Sigmoid colon (tissue), 7 donors: ENCODE measurements around the gene SCAF1. TPM values are rescaled to one million over a fixed set of nuclear protein-coding genes. Genes with fewer than 3 reads are reported as not detected.

ENCODE experiments used
- DNase-seq: peaks from one replicate; pipeline ENCODE4 v3.0.0-alpha.2; 2019
- H3K27ac ChIP-seq, 4 donors: fragments of 200-600 bp; sonication (generic); one replicate each; pipeline ENCODE4 v1.5.1; 2016 to 2019; ENCODE audit warnings: mild to moderate bottlenecking in 1 of 4
- H3K27me3 ChIP-seq, 3 donors: fragments of 200-600 bp; sonication (generic); one replicate each; pipeline ENCODE4 v1.5.1; 2019; ENCODE audit warnings: mild to moderate bottlenecking in 1 of 3
- H3K36me3 ChIP-seq, 4 donors: fragments of 200-600 bp; sonication (generic); one replicate each; pipeline ENCODE4 v1.5.1; 2016 to 2019
- H3K4me1 ChIP-seq, 4 donors: fragments of 200-600 bp; sonication (generic); one replicate each; pipeline ENCODE4 v1.5.1; 2017 to 2019
- H3K4me3 ChIP-seq, 4 donors: fragments of 200-600 bp; sonication (generic); one replicate each; pipeline ENCODE4 v1.5.1; 2017 to 2019; ENCODE audit warnings: mild to moderate bottlenecking in 2 of 4, moderate library complexity in 1 of 4
- H3K9me3 ChIP-seq, 4 donors: fragments of 200-600 bp in 3 of 4; sonication (generic) in 3 of 4; one replicate each; pipeline versions ENCODE4 v1.5.1 to v1.6.1; 2013 to 2019
- CTCF ChIP-seq, 4 experiments: fragments of 450-650 bp in 3 of 4; fragments of 200-600 bp in 1 of 4; IDR thresholded peaks; one replicate each; pipeline ENCODE4 v1.5.1; 2016 to 2019; ENCODE audit warnings: antibody characterized with exemption in 4 of 4, mild to moderate bottlenecking in 3 of 4, moderate library complexity in 2 of 4
- EP300 ChIP-seq, 4 donors: sonication (generic); formaldehyde crosslinking; IDR thresholded peaks; one replicate each; pipeline ENCODE4 v1.6.1; 2017; ENCODE audit warnings: antibody characterized with exemption in 4 of 4
- POLR2A ChIP-seq, 2 donors: fragments of 450-650 bp; IDR thresholded peaks; one replicate each; pipeline ENCODE4 v1.6.1; 2016; ENCODE audit warnings: antibody characterized with exemption in 2 of 2, mild to moderate bottlenecking in 2 of 2, moderate library complexity in 2 of 2
- POLR2AphosphoS5 ChIP-seq, 4 donors: sonication (generic); formaldehyde crosslinking; IDR thresholded peaks; one replicate each; pipeline ENCODE4 v1.6.1; 2017; ENCODE audit warnings: antibody characterized with exemption in 4 of 4
- WGBS, 2 donors: extraction: QIAGEN DNeasy Blood & Tissue Kit; methylation state at CpG; one replicate each; pipeline ENCODE4 v1.1.7; 2013; 5-methylcytosine and 5-hydroxymethylcytosine counted together
- intact Hi-C: fragments of 100-400 bp; cut with DNase I; formaldehyde crosslinking; loops from one replicate; pipeline ENCODE4 v1.15.1; 2023
- polyA plus RNA-seq, 3 donors: library from polyadenylated mRNA; stranded (reverse); fragments of 200-250 nt; gene quantifications; one replicate each; pipeline ENCODE4 v1.2.3, GENCODE V29; 2013
- total RNA-seq, 4 donors: library from RNA; depleted of rRNA; stranded (reverse); fragments of >200 nt; gene quantifications; one replicate each; pipeline ENCODE4 v1.1.0, GENCODE V29; 2016
- donor health status: healthy with polysubstance abuse.
- donor health status: Bipolar disorder and iron deficiency.
- donor health status: healthy.

The SCAF1 gene
- total and polyA plus RNA-seq, 7 donors, result 9.0 to 30.8 (median 13.3) TPM

DNA sequence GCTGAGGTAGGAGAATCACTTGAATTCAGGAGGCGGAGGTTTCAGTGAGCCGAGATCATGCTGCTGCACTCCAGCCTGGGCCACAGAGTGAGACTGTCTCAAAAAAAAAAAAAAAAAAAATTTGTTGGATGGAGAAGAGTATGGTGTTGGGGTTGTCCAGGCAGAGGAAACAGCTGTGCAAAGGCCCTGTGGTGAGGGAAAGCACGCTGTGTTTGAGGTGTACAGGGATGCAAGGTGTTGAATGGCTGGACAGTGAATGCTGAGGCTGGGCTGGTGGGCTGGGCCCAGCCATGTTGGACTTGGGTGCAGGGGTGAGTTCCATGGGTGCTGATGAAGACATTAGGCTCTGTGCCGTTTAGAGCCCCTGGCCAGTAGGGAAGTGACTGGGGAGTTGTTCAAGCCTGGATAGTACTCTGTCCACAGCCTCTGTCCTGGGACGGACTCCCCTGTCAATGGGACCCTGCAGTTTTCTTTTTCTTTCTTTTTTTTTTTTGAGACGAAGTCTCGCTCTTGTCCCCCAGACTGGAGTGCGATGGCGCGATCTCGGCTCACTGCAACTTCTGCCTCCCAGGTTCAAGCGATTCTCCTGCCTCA is 32.4 kb upstream of the SCAF1 start:
- no peak for DNase-seq
- H3K36me3 ChIP-seq, result peaks cover 0 to 72% (median 42%) of the 10 kb centered on the region in 4 donors
- TF ChIP-seq EP300 (IDR thresholded peaks at IDR 0.05) (no peak), CTCF (IDR thresholded peaks at IDR 0.05) (no peak), POLR2A (IDR thresholded peaks at IDR 0.05) (no peak), POLR2AphosphoS5 (IDR thresholded peaks at IDR 0.05) (no peak)
- no peak overlapping the region for H3K27ac ChIP-seq
- peaks cover 0 to 11% (median 6%) of the 10 kb centered on the region in 4 donors for H3K4me1 ChIP-seq
- H3K4me3 ChIP-seq, result no peak overlapping the region
- no peaks in the 10 kb centered on the region for H3K27me3 ChIP-seq
- no peaks in the 10 kb centered on the region for H3K9me3 ChIP-seq
- intact Hi-C loops, result no loop called here
- WGBS, 2 donors, result 95 to 97% methylated on average over 12 of the region's 12 CpGs

GRCh38 chr19:49613374-49613773 is 28.6 kb upstream of the SCAF1 start:
- WGBS, 2 donors, result 72 to 84% methylated on average over 4 of the region's 4 CpGs
- Histone ChIP-seq H3K36me3 (peaks cover 13 to 75% (median 53%) of the 10 kb centered on the region in 4 donors), H3K4me1 (peaks cover 0 to 11% (median 6%) of the 10 kb centered on the region in 4 donors), H3K27me3 (no peaks in the 10 kb centered on the region), H3K9me3 (no peaks in the 10 kb centered on the region), H3K4me3 (no peak overlapping the region), H3K27ac (no peak overlapping the region)
- DNase-seq, result no peak
- intact Hi-C loops, result no loop called here
- TF ChIP-seq POLR2A (IDR thresholded peaks at IDR 0.05), result no peak
- no peak for TF ChIP-seq EP300 (IDR thresholded peaks at IDR 0.05)
- TF ChIP-seq POLR2AphosphoS5 (IDR thresholded peaks at IDR 0.05), result no peak
- no peak for TF ChIP-seq CTCF (IDR thresholded peaks at IDR 0.05)

- Histone ChIP-seq H3K27ac (no peak overlapping the region), H3K36me3 (peaks cover 13 to 75% (median 46%) of the 10 kb centered on the region in 4 donors), H3K27me3 (no peaks in the 10 kb centered on the region), H3K4me1 (peaks cover 0 to 11% (median 6%) of the 10 kb centered on the region in 4 donors), H3K4me3 (no peak overlapping the region), H3K9me3 (no peaks in the 10 kb centered on the region)
- no peak for TF ChIP-seq POLR2A (IDR thresholded peaks at IDR 0.05)
- TF ChIP-seq EP300 (IDR thresholded peaks at IDR 0.05), result no peak
- no peak for TF ChIP-seq POLR2AphosphoS5 (IDR thresholded peaks at IDR 0.05)
- TF ChIP-seq CTCF (IDR thresholded peaks at IDR 0.05), result no peak
- no peak for DNase-seq
- intact Hi-C loops, result no loop called here
- 83 to 84% methylated on average over 19 of the region's 19 CpGs for WGBS, 2 donors
Observed at GRCh38 chr19:49614096-49614833, 27.7 kb upstream of the SCAF1 start.

- H3K9me3 ChIP-seq, result no peaks in the 10 kb centered on the region
- peaks cover 0 to 11% (median 6%) of the 10 kb centered on the region in 4 donors for H3K4me1 ChIP-seq
- 96 to 98% methylated on average over 23 of the region's 23 CpGs for WGBS, 2 donors
- H3K4me3 ChIP-seq, result no peak overlapping the region
- H3K27ac ChIP-seq, result no peak overlapping the region
- peaks cover 13 to 71% (median 46%) of the 10 kb centered on the region in 4 donors for H3K36me3 ChIP-seq
- DNase-seq, result no peak
- TF ChIP-seq POLR2AphosphoS5 (IDR thresholded peaks at IDR 0.05) (no peak), CTCF (IDR thresholded peaks at IDR 0.05) (no peak)
- intact Hi-C loops, result no loop called here
- H3K27me3 ChIP-seq, result no peaks in the 10 kb centered on the region
Observed at GRCh38 chr19:49615861-49616260, 26.1 kb upstream of the SCAF1 start.
